OCI-LY1 (cell line): ENCODE results near the gene RNU7-1.

Experiments
- H2AFZ ChIP-seq: fragments of 200-600 bp; sonication (generic), shearing (Covaris generic); 2 replicates; pipeline ENCODE4 v1.6.0; 2014; ENCODE audit warnings: antibody characterized with exemption, mild to moderate bottlenecking, low read length
- H3F3A ChIP-seq: fragments of 200-600 bp; sonication (generic), shearing (Covaris generic); 2 replicates; pipeline ENCODE4 v1.6.0; 2014; ENCODE audit warnings: mild to moderate bottlenecking, antibody characterized with exemption, low read length, moderate library complexity; ENCODE audit not compliant: insufficient read depth
- H3K27ac ChIP-seq: fragments of 200-600 bp; sonication (generic); 2 replicates; pipeline ENCODE4 v1.5.1; 2014; ENCODE audit warnings: low read length, mixed run types, mild to moderate bottlenecking, low read depth; ENCODE audit not compliant: poor library complexity, severe bottlenecking
- H3K27me3 ChIP-seq: fragments of 200-600 bp; sonication (generic); 2 replicates; pipeline ENCODE4 v1.6.0; 2014; ENCODE audit warnings: antibody characterized with exemption, mild to moderate bottlenecking, low read length, moderate library complexity; ENCODE audit not compliant: insufficient read depth
- H3K36me3 ChIP-seq: fragments of 200-600 bp; sonication (generic); 2 replicates; pipeline ENCODE4 v1.6.1; 2014; ENCODE audit warnings: mild to moderate bottlenecking, antibody characterized with exemption, low read length, moderate library complexity, mixed read lengths; ENCODE audit not compliant: insufficient read depth
- H3K4me1 ChIP-seq: fragments of 200-600 bp; sonication (generic); 2 replicates; pipeline ENCODE4 v1.5.1; 2014; ENCODE audit warnings: mild to moderate bottlenecking, low read length, moderate library complexity; ENCODE audit not compliant: insufficient read depth, severe bottlenecking
- H3K4me2 ChIP-seq: fragments of 200-600 bp; sonication (generic), shearing (Covaris generic); 2 replicates; pipeline ENCODE4 v1.6.1; 2014; ENCODE audit warnings: low read length
- H3K4me3 ChIP-seq: fragments of 200-600 bp; sonication (generic); 2 replicates; pipeline ENCODE4 v1.5.1; 2014; ENCODE audit warnings: low read length, low read depth, mild to moderate bottlenecking, mixed read lengths; ENCODE audit not compliant: poor library complexity, severe bottlenecking
- H3K79me2 ChIP-seq: fragments of 200-600 bp; shearing (Covaris generic); 2 replicates; pipeline ENCODE4 v1.6.1; 2016; ENCODE audit warnings: mixed run types, low read length, mixed read lengths; ENCODE audit not compliant: insufficient read depth
- H3K9ac ChIP-seq: fragments of 200-600 bp; sonication (generic), shearing (Covaris generic); 2 replicates; pipeline ENCODE4 v1.6.1; 2014; ENCODE audit warnings: mild to moderate bottlenecking, low read length, mixed read lengths
- H3K9me2 ChIP-seq: fragments of 200-600 bp; sonication (generic), shearing (Covaris generic); 2 replicates; pipeline ENCODE4 v1.6.1; 2014; ENCODE audit warnings: low read depth, mild to moderate bottlenecking, low read length, mixed read lengths
- H3K9me3 ChIP-seq: fragments of 200-600 bp; shearing (Covaris generic); 2 replicates; pipeline ENCODE4 v1.6.1; 2014; ENCODE audit warnings: low read length, mixed read lengths
- H4K20me1 ChIP-seq: fragments of 200-600 bp; sonication (generic), shearing (Covaris generic); 2 replicates; pipeline ENCODE4 v1.6.0; 2016; ENCODE audit warnings: mild to moderate bottlenecking, low read length; ENCODE audit not compliant: insufficient read depth
- CTCF ChIP-seq: fragments of 200-600 bp; sonication (generic), shearing (Covaris generic); IDR thresholded peaks from 2 replicates; pipeline ENCODE4 v1.5.1; 2017; ENCODE audit warnings: mild to moderate bottlenecking, antibody characterized with exemption, low read length, moderate library complexity, mixed read lengths
- EZH2 ChIP-seq: fragments of 200-600 bp; sonication (generic), shearing (Covaris generic); IDR thresholded peaks from 2 replicates; pipeline ENCODE4 v1.8.0; 2017; ENCODE audit warnings: borderline replicate concordance, mixed run types, mild to moderate bottlenecking, antibody characterized with exemption, low read length, moderate library complexity, mixed read lengths

RNU7-1 gene

DNA sequence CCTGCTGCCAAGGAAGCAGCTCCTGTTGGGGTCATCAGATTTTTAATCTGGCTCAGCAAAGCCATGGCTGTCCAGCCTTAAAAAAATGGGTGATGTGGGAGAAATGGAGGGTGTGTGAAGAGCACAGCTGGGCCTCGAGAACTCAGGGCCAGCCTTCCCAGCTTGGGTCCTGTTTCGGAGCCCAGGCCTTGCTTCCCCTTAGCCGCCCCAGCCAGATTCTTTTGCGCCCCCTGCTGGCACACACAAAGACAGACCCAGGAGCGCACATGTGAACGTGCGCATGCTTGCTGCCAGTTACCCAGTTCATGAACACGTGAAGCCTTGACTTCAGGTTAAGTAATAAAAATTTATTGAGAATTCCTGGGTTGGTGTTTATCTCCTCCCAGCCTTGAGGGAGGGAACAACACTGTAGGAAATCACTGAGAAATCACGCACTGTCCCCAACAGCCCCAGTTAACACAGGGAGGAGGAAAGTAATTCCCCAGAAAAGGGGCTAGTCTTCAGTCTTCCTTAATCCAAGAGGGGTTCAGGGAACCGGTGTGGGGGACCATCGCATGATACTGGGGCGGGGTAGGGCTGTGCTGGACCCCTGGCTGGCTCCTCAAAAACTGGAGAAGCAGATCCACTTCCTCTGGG is 21.5 kb downstream of the RNU7-1 start:
- Histone ChIP-seq H3K4me1 (peaks cover 51% of the 10 kb centered on the region), H2AFZ (no peak overlapping the region), H3K79me2 (peaks cover 7% of the 10 kb centered on the region; the same call in 1 of the 2 replicates), H3K36me3 (peaks cover 52% of the 10 kb centered on the region), H3K9me3 (no peaks in the 10 kb centered on the region), H3K27ac (peak overlapping the region; percentile 12), H3K4me2 (no peak overlapping the region), H3K9me2 (no peaks in the 10 kb centered on the region), H3F3A (0 out of 2 replicates have a peak, but pooled peaks cover 4% of the 10 kb centered on the region), H3K4me3 (no peak overlapping the region), H4K20me1 (no peaks in the 10 kb centered on the region), H3K9ac (no peak overlapping the region), H3K27me3 (0 out of 2 replicates have a peak, but pooled peaks cover 4% of the 10 kb centered on the region)
- TF ChIP-seq CTCF (peak; percentile 98), EZH2 (no peak)

GRCh38 chr12:6965714-6966113 is 22.1 kb downstream of the RNU7-1 start:
- peaks cover 51% of the 10 kb centered on the region for H3K4me1 ChIP-seq

DNA sequence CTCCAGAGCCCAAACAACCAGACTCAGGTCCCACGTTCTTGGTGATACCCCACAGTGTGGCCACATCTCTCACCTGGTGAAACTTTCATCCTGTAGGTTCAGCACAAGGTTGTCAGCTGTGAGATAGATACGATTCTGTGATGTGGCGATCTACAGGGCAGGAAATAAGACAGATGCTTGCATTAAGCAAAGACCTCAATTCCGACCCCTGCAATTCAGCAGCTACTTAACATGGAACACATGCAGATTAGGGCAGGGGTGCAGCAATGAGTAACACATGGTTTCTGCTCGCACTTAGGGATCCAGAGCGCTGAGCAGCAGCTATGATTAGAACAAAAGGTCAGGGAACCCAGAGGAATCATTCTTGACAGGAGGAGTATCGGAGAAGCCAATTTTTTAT is 22.7 kb downstream of the RNU7-1 start:
- peaks cover 46% of the 10 kb centered on the region for H3K4me1 ChIP-seq

More at GRCh38 chr12:6965714-6966113, 22.1 kb downstream of the RNU7-1 start:
- no peaks in the 10 kb centered on the region for H3K9me3 ChIP-seq
- H3K27me3 ChIP-seq = no peaks in the 10 kb centered on the region
- no peak overlapping the region for H3K4me2 ChIP-seq
- H3K9me2 ChIP-seq = no peaks in the 10 kb centered on the region
- H3K36me3 ChIP-seq = peaks cover 52% of the 10 kb centered on the region
- no peak overlapping the region for H3K4me3 ChIP-seq
- H3K79me2 ChIP-seq = peaks cover 7% of the 10 kb centered on the region; the same call in 1 of the 2 replicates
- peak overlapping the region; percentile 11 for H3K27ac ChIP-seq
- no peak overlapping the region for H3K9ac ChIP-seq
- TF ChIP-seq EZH2 (no peak), CTCF (no peak)
- H2AFZ ChIP-seq = no peak overlapping the region
- no peaks in the 10 kb centered on the region for H4K20me1 ChIP-seq
- H3F3A ChIP-seq = 0 out of 2 replicates have a peak, but pooled peaks cover 4% of the 10 kb centered on the region

More for the DNA sequence above, 22.7 kb downstream of the RNU7-1 start:
- H3K36me3 ChIP-seq = peaks cover 52% of the 10 kb centered on the region
- TF ChIP-seq EZH2 (no peak), CTCF (no peak)
- no peaks in the 10 kb centered on the region for H4K20me1 ChIP-seq
- H3K79me2 ChIP-seq = peaks cover 13% of the 10 kb centered on the region
- no peak overlapping the region for H3K27ac ChIP-seq
- H3K27me3 ChIP-seq = no peaks in the 10 kb centered on the region
- H3K4me3 ChIP-seq = no peak overlapping the region
- H2AFZ ChIP-seq = no peak overlapping the region
- 0 out of 2 replicates have a peak, but pooled peaks cover 4% of the 10 kb centered on the region for H3F3A ChIP-seq
- no peaks in the 10 kb centered on the region for H3K9me3 ChIP-seq
- no peaks in the 10 kb centered on the region for H3K9me2 ChIP-seq
- no peak overlapping the region for H3K9ac ChIP-seq
- H3K4me2 ChIP-seq = no peak overlapping the region
